Tibial nerve (tissue), 4 donors: Measurements from ENCODE around the gene RFK.

Source experiments
- CTCF ChIP-seq, 5 experiments: fragments of 200-600 bp in 3 of 5; fragments of 450-650 bp in 2 of 5; sonication (generic) in 3 of 5; IDR thresholded peaks; one replicate each; pipeline ENCODE4 v1.5.1; 2016 to 2019; ENCODE audit warnings: antibody characterized with exemption in 5 of 5, mild to moderate bottlenecking in 3 of 5, moderate library complexity in 2 of 5
- EP300 ChIP-seq, 2 donors: sonication (generic); formaldehyde crosslinking; IDR thresholded peaks; one replicate each; pipeline ENCODE4 v1.6.1; 2017; ENCODE audit warnings: antibody characterized with exemption in 2 of 2, mild to moderate bottlenecking in 1 of 2
- POLR2A ChIP-seq, 2 donors: fragments of 450-650 bp; IDR thresholded peaks; one replicate each; pipeline ENCODE4 v1.6.1; 2017; ENCODE audit warnings: antibody characterized with exemption in 2 of 2, mild to moderate bottlenecking in 2 of 2, moderate library complexity in 2 of 2

DNA sequence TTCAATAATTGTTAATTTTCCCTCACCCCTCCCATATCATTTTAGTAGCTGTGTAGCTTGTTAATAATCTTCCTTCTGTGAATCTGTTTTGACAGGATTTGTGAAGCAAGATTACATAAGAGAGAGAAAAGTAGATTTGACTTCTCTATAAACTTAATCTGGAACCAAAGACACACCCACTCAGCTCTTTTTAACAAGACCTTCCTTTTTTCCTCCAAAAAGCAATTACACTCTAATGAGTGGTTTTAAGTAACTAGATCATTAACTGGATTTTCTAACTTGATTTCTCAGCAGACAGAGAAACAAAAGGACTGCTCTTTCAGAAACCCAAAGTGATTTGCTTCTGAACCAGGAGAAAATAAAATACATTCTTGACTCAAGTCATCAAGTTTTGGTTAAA is 21.9 kb downstream of the RFK start:
- TF ChIP-seq CTCF (IDR thresholded peaks at IDR 0.05) (no peak), POLR2A (IDR thresholded peaks at IDR 0.05) (no peak), EP300 (IDR thresholded peaks at IDR 0.05) (no peak)
